Hepatocyte (in vitro differentiated cells): Measurements from ENCODE around the gene INTS3. TPM values are rescaled to one million over a fixed set of nuclear protein-coding genes. Genes with fewer than 3 reads are reported as not detected.

Experiments used
- DNase-seq: peaks from one replicate; pipeline ENCODE4 v3.0.0-alpha.2; 2016; ENCODE audit warnings: low spot score
- H2AFZ ChIP-seq: fragments of 200-600 bp; sonication (generic); 2 replicates; pipeline ENCODE4 v1.6.0; 2016; ENCODE audit warnings: antibody characterized with exemption, mild to moderate bottlenecking
- H3K27ac ChIP-seq: fragments of 200-600 bp; sonication (generic); 2 replicates; pipeline ENCODE4 v1.5.1; 2016; ENCODE audit warnings: mild to moderate bottlenecking
- H3K27me3 ChIP-seq: fragments of 200-600 bp; sonication (generic); 2 replicates; pipeline ENCODE4 v1.6.1; 2016
- H3K36me3 ChIP-seq: fragments of 200-600 bp; sonication (generic); replicated peaks from 2 replicates; pipeline ENCODE4 v1.5.1; 2016; ENCODE audit warnings: low read depth; ENCODE audit not compliant: insufficient read depth
- H3K4me1 ChIP-seq: fragments of 200-600 bp; sonication (generic); 2 replicates; pipeline ENCODE4 v1.5.1; 2016; ENCODE audit warnings: mild to moderate bottlenecking, moderate library complexity; ENCODE audit not compliant: insufficient read depth
- H3K4me2 ChIP-seq: fragments of 200-600 bp; sonication (generic); 2 replicates; pipeline ENCODE4 v1.6.0; 2016
- H3K4me3 ChIP-seq: fragments of 200-600 bp; sonication (generic); 2 replicates; pipeline ENCODE4 v1.5.1; 2016; ENCODE audit warnings: mild to moderate bottlenecking
- H3K79me2 ChIP-seq: fragments of 200-600 bp; sonication (generic); 2 replicates; pipeline ENCODE4 v1.6.0; 2017; ENCODE audit warnings: mild to moderate bottlenecking
- H3K9me2 ChIP-seq: fragments of 200-600 bp; sonication (generic); replicated peaks from 2 replicates; pipeline ENCODE4 v1.6.0; 2017; ENCODE audit warnings: mild to moderate bottlenecking; ENCODE audit not compliant: insufficient read depth
- H3K9me3 ChIP-seq: fragments of 200-600 bp; sonication (generic); 2 replicates; pipeline ENCODE4 v1.5.1; 2016; ENCODE audit warnings: low read depth, mild to moderate bottlenecking
- H4K20me1 ChIP-seq: fragments of 200-600 bp; sonication (generic); 2 replicates; pipeline ENCODE4 v1.6.0; 2016; ENCODE audit warnings: mild to moderate bottlenecking; ENCODE audit not compliant: insufficient read depth, poor library complexity, severe bottlenecking
- EZH2 ChIP-seq: fragments of 200-600 bp; sonication (generic); IDR thresholded peaks from 2 replicates; pipeline ENCODE4 v1.6.1; 2016; ENCODE audit warnings: antibody characterized with exemption, mild to moderate bottlenecking, borderline replicate concordance
- EZH2phosphoT487 ChIP-seq: fragments of 200-600 bp; sonication (generic); IDR thresholded peaks from one replicate; pipeline ENCODE4 v1.6.1; 2018; ENCODE audit warnings: antibody characterized with exemption, mild to moderate bottlenecking, low read depth, moderate library complexity; ENCODE audit not compliant: unreplicated experiment, severe bottlenecking
- whole genome bisulfite sequencing: methylation state at CpG from one replicate; pipeline ENCODE4 v1.1.6; 2016; ENCODE audit warnings: low lambda C conversion rate; ENCODE audit errors: missing lambda C conversion rate; 5-methylcytosine and 5-hydroxymethylcytosine counted together
- polyA plus RNA-seq: library from polyadenylated mRNA; unstranded; fragments of >200 nt; fragmentation: Nextera tagmentation; extraction: Ambion mirVana; gene quantifications from 2 replicates; pipeline ENCODE4 v1.2.1, GENCODE V29; 2016
- total RNA-seq: library from RNA; depleted of rRNA; stranded (reverse); fragments of >200 nt; gene quantifications from 2 replicates; pipeline ENCODE4 v1.2.3, GENCODE V29; 2014
- TF ChIP-seq, protein P1 (sequence below): fragments of 200-600 bp; sonication (generic); IDR thresholded peaks from 2 replicates; pipeline ENCODE4 v1.5.1; 2016; ENCODE audit warnings: antibody characterized with exemption, mild to moderate bottlenecking; ENCODE audit not compliant: poor library complexity

INTS3 gene
- total and polyA plus RNA-seq, 2 experiments from 2014 or later = 37.1 to 42.3 TPM

DNA sequence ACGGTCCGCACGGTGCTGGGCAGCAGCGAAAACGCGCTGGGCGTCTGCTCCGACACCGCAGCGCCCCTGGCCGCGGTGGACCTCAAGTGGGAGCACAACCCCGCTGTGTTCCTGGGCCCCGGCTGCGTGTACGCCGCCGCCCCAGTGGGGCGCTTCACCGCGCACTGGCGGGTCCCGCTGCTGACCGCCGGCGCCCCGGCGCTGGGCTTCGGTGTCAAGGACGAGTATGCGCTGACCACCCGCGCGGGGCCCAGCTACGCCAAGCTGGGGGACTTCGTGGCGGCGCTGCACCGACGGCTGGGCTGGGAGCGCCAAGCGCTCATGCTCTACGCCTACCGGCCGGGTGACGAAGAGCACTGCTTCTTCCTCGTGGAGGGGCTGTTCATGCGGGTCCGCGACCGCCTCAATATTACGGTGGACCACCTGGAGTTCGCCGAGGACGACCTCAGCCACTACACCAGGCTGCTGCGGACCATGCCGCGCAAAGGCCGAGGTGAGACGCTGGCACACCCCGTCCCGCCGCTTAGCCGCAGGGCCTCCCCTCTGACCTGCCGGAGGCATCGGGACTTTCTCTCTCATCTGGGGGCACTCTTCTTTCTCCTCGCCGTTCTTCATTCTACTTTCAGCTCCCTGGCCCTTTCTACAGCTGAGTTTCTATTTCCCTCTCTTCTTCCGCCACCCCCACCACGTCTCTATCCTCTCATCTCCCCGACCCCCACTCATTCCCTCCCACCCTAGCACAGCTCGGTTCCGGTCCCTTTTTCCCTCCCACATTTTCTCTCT lies 48.3 kb upstream of the INTS3 start:
- H3K9me3 ChIP-seq = no peaks in the 10 kb centered on the region
- no peaks in the 10 kb centered on the region for H3K36me3 ChIP-seq
- no peaks in the 10 kb centered on the region for H4K20me1 ChIP-seq
- H3K9me2 ChIP-seq = no peaks in the 10 kb centered on the region
- peak overlapping the region; percentile 52 for H3K4me3 ChIP-seq
- H3K79me2 ChIP-seq = no peaks in the 10 kb centered on the region
- peak; percentile 89 for TF ChIP-seq EZH2
- no peak for TF ChIP-seq EZH2phosphoT487
- DNase-seq = peak; percentile 43
- peaks cover 42% of the 10 kb centered on the region for H3K27me3 ChIP-seq
- peak overlapping the region; percentile 74 for H2AFZ ChIP-seq
- H3K27ac ChIP-seq = no peak overlapping the region
- H3K4me2 ChIP-seq = peak overlapping the region; percentile 99
- H3K4me1 ChIP-seq = peaks cover 17% of the 10 kb centered on the region
- WGBS = 1% methylated on average over 67 of the region's 73 CpGs

DNA sequence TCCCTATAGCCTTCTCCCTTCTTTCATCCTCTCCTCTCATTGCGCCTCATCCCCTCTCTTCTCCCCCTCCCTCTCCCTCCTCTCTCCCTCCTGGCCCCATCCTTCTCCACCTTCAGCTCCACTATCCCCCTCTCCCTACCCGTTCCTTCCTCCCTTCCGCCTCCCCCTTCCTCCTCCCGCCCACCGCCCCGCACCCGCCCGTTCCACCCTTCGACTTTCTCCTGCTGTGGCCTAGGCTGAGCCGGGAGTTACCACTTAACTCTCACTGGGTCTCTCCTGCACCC lies 47.8 kb upstream of the INTS3 start:
- no peak for DNase-seq
- Histone ChIP-seq H2AFZ (no peak overlapping the region), H3K4me3 (no peak overlapping the region), H3K27me3 (peaks cover 42% of the 10 kb centered on the region), H3K36me3 (no peaks in the 10 kb centered on the region), H3K9me2 (no peaks in the 10 kb centered on the region), H3K4me1 (peaks cover 17% of the 10 kb centered on the region), H3K79me2 (no peaks in the 10 kb centered on the region), H3K4me2 (peak overlapping the region; percentile 99), H3K27ac (no peak overlapping the region), H3K9me3 (no peaks in the 10 kb centered on the region), H4K20me1 (no peaks in the 10 kb centered on the region)
- TF ChIP-seq, protein P1, sequence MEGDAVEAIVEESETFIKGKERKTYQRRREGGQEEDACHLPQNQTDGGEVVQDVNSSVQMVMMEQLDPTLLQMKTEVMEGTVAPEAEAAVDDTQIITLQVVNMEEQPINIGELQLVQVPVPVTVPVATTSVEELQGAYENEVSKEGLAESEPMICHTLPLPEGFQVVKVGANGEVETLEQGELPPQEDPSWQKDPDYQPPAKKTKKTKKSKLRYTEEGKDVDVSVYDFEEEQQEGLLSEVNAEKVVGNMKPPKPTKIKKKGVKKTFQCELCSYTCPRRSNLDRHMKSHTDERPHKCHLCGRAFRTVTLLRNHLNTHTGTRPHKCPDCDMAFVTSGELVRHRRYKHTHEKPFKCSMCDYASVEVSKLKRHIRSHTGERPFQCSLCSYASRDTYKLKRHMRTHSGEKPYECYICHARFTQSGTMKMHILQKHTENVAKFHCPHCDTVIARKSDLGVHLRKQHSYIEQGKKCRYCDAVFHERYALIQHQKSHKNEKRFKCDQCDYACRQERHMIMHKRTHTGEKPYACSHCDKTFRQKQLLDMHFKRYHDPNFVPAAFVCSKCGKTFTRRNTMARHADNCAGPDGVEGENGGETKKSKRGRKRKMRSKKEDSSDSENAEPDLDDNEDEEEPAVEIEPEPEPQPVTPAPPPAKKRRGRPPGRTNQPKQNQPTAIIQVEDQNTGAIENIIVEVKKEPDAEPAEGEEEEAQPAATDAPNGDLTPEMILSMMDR = no peak
- TF ChIP-seq EZH2phosphoT487 (peak; percentile 30), EZH2 (no peak)
- WGBS = 26% methylated on average over 6 of the region's 10 CpGs

DNA sequence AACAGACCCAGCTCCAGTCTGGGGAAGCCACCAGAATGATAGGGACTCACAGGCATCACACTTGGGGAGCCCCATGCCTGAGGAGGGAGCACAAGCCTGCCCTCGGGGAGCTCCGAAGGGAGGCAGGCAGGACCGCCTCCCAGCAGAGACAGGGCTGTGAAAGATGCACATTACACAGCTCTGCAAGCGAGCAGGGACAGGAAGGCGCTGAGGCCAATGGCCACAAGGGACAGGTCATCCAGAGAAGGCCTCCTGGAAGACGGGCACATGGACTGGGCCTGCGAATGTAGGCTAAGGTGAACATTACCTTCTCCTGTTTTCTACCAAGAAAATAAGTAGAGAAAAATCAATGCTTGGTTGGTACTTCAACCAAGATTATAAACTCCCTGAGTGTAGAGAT lies 45.1 kb upstream of the INTS3 start:
- no peaks in the 10 kb centered on the region for H4K20me1 ChIP-seq
- 93% methylated on average over 7 of the region's 7 CpGs for WGBS
- no peak overlapping the region for H3K27ac ChIP-seq

DNA sequence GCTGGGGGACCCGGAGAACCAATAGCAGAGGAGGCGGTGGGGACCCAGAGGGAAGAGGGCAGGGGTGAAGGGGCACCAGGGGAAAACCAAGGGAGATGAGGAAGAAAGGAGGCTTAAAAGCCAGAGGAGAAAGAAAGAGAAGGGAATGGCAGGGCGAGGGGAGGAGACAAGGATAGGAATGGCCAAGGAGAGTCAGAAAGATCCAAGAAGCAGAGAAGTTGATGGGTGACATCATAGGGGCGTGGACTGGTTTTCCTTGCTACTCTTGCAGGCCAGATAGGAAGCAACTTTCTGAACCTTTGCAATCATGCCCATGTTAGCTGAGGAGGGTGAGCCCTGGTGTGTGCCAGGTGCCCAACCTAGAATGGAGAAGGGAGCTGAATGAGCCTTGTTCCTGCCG lies 44.0 kb upstream of the INTS3 start:
- H3K9me3 ChIP-seq = no peaks in the 10 kb centered on the region
- no peak overlapping the region for H2AFZ ChIP-seq
- H3K4me3 ChIP-seq = no peak overlapping the region
- H3K4me2 ChIP-seq = no peak overlapping the region
- TF ChIP-seq EZH2 (no peak), EZH2phosphoT487 (no peak)
- TF ChIP-seq, protein P1 = no peak
- H3K27ac ChIP-seq = no peak overlapping the region
- H3K79me2 ChIP-seq = no peaks in the 10 kb centered on the region
- no peaks in the 10 kb centered on the region for H3K9me2 ChIP-seq
- H3K4me1 ChIP-seq = peaks cover 6% of the 10 kb centered on the region
- H3K36me3 ChIP-seq = no peaks in the 10 kb centered on the region
- peaks cover 31% of the 10 kb centered on the region for H3K27me3 ChIP-seq
- no peak for DNase-seq
- 92% methylated on average over 4 of the region's 5 CpGs for WGBS
- H4K20me1 ChIP-seq = no peaks in the 10 kb centered on the region

More for the DNA sequence above, 45.1 kb upstream of the INTS3 start:
- no peak for DNase-seq
- H3K4me1 ChIP-seq = peaks cover 14% of the 10 kb centered on the region
- TF ChIP-seq, protein P1 = no peak
- TF ChIP-seq EZH2phosphoT487 (no peak), EZH2 (no peak)
- H3K4me2 ChIP-seq = no peak overlapping the region
- H2AFZ ChIP-seq = no peak overlapping the region
- H3K9me3 ChIP-seq = no peaks in the 10 kb centered on the region
- peaks cover 42% of the 10 kb centered on the region for H3K27me3 ChIP-seq
- no peaks in the 10 kb centered on the region for H3K36me3 ChIP-seq
- H3K79me2 ChIP-seq = no peaks in the 10 kb centered on the region
- no peak overlapping the region for H3K4me3 ChIP-seq
- H3K9me2 ChIP-seq = no peaks in the 10 kb centered on the region
